Sciatic nerve (tissue), 2 donors: ENCODE measurements around the gene MAML2. TPM values are rescaled to one million over a fixed set of nuclear protein-coding genes. Genes with fewer than 3 reads are reported as not detected.
A peak's percentile ranks its signal among the peaks of the same experiment; 100 is the strongest.

Experiments
- ATAC-seq: fragments of 200-7000 bp; cut with Tn5 transposase; one replicate; pipeline ENCODE4 v1.9.1; 2020; ENCODE audit warnings: mild to moderate bottlenecking, moderate library complexity
- DNase-seq: peaks from one replicate; pipeline ENCODE4 v3.0.0-alpha.2; 2020; ENCODE audit warnings: low spot score
- intact Hi-C: fragments of 100-400 bp; cut with DNase I; formaldehyde crosslinking; loops from one replicate; pipeline ENCODE4 v1.14.2; 2022
- total RNA-seq: library from RNA; stranded (reverse); fragmentation: NEBNext Ultra II Directional; extraction: Animal tissue kit (Norgen Biotek cat#: 25700); gene quantifications from one replicate; pipeline ENCODE4 v1.2.1, GENCODE V29; 2021
- donor health status: DM: no; HTN: no; CAD: no.
- donor health status: DM: no; HTN: no; CAD: no.

Gene MAML2
- total RNA-seq, 1 donor from 2014 or later: 30.4 TPM

DNA sequence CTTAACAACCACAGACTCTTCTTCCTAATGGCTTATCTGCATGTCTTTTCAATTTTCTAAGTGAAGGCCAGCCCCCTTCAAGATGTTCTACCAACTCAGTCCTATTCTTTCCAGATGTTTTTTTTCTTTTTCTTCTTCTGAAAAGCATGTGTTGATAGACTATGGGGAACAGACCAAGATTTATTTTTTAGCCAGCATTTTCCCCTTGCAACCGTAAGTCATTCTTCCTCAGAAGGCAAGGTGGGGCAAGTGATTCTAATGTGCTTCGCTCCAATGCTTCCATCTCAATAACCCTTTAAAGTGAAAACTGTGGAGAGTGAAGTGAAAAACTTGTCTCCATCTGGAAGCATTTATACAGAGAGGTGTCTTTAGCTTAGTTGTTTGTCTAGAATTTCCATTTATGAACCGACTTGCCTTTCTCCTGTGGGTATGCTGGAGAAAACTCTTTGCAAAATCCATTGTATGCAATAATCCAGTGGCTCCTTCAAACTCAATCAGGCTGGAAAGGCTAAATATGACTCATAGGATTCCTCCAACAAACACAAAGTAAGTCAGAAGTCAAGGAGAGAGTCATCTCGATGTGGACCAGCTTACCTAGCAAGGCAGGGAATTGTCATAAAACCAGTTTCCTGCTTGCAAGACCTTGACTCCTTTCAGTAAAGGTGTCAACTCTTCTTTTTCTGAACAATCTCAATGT is 83.7 kb downstream of the MAML2 start:
- ATAC-seq (peak; percentile 23), DNase-seq (no peak)
- intact Hi-C loops: no loop called here

DNA sequence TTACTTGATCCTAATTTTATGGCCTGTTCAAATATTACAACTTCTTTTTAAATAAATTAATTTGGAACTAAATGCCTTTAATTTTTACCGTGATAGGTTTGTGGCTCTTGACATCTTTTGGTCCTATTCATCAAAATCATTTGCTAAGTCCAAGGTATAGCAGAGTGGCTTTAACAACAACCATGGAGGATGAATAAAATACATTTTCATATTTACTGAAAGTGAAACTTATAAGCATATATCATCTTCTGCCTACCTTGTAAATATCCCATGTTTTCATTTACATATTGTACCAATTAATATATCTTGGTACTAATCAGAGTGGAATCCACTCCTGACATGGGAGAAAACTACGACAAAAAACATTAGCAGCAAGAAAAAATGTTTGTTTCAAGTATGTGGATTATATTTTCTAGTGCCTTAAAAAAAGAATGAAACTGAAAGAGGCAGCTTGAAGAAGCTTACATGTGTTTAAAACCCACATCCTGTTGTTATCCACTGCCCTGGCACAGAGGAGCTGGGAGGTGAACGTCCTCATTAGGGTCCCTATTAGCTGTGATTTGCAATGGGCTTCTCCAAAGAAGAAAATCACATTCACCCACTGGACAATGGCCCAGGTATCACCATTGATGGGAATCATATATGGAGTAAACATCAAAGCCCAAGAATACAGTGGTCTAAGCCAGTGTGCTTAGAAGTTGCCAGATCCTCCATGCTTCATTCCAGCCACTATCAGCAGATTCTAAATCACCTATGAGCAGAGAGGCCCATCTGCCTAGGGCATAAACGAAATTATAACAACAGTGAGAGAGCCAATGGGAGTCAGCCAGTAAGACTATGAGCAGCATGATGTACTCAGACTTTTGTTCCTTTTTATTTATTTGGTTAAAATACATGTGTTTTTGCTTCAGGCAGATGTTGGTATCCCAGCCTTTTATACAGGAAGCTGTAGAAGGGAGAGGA is 84.7 kb downstream of the MAML2 start:
- intact Hi-C loops: no loop called here
- DNase-seq (no peak), ATAC-seq (peak; percentile 69)

DNA sequence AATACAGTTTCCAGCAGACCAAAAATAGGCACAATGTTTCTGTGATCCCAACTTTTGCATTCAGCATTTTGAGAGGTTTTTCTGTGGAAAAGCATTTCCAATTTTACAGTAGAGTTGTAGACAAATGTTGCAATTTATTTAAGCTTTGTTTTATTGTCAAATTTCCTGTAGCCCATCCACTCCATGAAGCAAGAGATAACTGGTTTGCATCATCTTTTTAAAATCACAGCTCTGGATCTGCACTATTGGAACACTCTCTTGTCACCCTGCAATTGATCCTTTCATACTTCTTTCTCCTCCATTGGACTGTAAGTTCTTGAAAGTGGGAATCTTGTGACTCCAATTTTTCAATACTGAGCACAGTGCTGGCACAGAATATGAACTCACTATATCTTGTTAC is 86.0 kb downstream of the MAML2 start:
- DNase-seq (no peak), ATAC-seq (no peak)
- intact Hi-C loops: no loop called here

DNA sequence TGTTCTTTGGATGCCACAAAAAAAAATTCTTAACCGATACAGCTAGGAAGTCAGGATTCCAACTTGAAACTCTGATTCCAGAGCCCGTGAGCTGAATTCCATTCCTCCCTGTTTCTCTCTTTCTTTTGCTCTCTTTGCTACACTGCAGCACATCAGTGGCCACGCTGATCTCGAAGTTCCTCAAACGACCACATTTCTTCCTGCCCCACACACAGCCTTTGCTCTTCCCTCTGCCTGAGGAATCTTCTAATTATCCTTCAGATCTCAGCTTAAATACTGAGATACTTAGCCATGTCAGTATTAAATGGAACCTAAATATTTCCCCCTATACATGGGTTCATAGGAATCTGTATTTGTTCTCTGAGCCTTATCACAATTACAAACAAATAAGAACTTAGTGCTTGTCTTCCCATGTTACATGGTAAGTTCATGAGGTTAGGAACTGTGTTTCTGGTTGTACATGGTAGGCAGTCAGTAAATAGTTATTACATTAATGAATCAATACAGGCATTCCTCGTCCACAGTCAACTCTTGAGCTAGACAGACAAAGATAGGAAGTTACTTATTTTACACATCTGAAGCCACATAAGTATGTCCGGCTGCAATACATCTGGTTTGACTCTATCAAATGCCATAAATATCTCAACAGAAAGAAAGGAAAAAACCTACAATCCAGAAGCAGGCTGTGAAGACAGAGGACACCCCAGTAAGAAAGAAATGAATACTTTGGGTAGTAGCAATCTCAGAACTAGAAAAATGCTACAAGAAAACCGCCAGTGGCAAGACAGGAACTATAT is 86.6 kb downstream of the MAML2 start:
- ATAC-seq (no peak), DNase-seq (no peak)
- intact Hi-C loops: no loop called here

DNA sequence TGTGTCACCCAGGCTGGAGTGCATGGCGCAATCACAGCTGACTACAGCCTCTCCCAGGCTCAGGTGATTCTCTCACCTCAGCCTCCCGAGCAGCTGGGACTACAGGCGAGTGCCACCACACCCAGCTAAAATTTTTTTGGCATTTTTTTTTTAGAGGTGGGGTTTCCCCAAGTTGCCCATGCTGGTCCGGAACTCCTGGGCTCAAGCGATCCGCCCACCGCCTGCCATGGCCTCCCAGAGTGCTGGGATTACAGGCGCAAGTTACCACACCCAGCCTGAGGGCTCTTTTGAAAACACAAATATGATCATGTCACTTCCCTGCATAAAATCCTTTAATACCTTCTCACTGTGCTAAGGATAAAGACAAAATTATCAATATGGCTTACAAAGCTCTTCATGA is 88.1 kb downstream of the MAML2 start:
- ATAC-seq (no peak), DNase-seq (no peak)
- intact Hi-C loops: no loop called here

DNA sequence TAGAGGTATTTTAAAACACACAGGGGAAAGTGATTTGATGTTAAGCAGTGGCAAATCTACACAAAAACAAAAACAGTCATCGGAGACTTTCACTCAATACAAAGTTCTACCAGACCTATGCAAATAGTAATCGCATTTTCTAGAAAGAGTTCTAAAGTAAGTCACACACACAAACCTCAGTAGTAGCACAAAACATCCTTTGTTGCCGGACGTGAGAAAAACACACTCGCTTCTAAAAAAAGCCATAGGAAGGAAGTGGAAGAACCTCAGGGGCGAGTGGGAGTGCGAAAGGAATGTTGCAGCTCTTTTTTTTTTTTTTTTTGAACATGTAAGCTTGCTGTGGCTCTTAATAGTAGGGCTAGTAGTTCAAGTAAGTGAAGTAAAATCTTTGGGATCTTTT is 88.9 kb downstream of the MAML2 start:
- DNase-seq (no peak), ATAC-seq (peak; percentile 29)
- intact Hi-C loops: no loop called here

DNA sequence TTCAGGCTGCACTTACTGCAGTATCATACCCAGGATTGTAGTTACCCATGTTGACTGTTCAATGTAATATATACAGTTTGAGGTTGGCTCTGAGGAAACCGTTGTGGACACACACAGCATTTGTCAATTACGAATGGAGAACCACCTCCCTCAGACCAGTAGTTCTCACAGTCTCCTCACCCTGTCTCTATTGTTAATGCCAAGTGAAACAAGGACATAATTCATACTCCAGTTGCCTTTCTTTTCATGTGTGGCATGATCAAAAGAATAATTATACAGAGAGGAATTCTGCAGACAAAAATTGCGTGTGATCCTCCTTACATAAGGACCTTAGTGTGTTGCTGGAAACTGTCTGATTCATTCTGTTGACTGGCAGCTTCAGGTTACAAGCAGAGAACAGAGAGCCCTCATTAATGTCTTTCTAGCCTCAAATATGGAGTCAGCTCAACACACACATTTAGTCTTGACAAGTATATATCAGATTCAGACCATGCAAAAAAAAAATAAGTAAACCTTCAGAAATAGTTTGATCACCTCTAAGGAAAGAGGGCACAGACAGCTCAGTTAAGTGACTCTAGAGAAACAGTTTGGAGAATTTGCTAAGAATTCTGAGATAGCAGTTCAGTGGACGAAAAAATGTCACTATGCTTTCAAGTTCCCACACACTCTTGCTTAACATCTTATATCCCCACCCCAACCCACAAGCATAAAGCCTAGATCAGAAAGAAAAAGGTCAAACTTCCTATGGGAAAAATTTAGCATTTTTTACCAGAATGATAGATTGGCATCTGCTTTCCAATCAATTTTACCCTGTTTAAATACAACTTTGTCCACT is 96.1 kb downstream of the MAML2 start:
- ATAC-seq (no peak), DNase-seq (no peak)
- intact Hi-C loops: no loop called here

DNA sequence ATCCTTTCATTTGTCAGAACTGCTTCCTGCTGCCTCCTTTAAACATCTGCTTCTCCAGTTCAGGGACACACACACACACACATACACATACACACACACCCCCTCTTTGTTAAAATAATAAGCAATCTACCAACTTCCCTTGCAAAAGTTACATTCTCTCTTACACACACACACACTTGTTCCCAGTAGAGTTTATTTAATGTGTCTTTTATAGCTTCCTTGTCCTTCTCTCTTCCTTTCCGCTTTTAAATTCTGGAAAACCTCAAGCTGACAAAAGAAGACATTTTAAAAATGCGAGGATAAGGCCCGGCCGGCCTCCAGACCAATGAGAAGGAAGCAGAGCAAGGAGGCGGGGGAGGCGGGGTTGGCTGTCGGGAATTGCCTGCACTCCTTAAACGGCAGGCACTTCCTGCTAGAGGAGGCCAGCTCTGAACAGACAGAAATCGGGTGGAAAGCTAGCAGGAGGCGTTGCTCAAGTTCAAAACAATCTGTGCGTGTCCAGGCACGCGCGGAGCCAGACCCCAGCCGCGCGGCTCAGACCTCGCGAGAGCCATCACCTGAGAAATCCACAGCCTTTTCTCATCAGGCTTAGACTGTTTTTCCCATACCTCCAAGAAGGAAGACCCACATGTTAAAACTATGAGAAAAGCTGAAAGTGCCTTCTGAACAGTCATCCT is 99.9 kb downstream of the MAML2 start:
- peak; percentile 99 for ATAC-seq
- peak; percentile 95 for DNase-seq
- intact Hi-C loops: no loop called here

DNA sequence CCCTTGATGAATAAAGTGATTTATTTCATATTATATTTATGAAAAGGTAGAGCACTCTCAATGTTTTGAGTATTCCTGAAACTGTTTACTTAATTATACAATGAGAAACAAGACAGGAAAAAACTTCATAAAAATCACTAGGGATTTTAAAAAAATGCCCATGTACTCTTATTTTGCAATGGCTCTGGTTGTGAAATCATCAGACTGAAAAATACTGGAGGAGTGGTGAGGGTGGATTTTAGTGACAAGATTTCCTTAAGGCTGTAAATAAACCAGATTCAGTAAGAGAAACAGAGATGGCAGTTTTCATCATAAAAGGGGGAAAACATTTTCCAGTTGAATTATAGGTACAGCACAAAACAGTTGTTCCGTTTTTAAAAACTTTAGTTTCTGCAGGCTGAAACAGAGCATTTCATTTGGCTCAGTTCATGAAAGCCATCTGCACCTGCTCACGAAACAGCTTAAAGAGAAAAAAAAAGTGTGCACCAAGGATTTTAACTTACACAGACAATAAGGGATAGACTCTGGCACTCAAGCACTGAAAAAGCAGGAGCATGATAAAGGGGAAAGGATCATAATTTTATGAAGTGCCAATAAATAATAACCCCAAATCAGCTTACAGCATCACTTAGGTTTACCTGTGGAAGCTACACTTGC is 100.7 kb downstream of the MAML2 start:
- ATAC-seq (peak; percentile 37), DNase-seq (no peak)
- intact Hi-C loops: no loop called here

DNA sequence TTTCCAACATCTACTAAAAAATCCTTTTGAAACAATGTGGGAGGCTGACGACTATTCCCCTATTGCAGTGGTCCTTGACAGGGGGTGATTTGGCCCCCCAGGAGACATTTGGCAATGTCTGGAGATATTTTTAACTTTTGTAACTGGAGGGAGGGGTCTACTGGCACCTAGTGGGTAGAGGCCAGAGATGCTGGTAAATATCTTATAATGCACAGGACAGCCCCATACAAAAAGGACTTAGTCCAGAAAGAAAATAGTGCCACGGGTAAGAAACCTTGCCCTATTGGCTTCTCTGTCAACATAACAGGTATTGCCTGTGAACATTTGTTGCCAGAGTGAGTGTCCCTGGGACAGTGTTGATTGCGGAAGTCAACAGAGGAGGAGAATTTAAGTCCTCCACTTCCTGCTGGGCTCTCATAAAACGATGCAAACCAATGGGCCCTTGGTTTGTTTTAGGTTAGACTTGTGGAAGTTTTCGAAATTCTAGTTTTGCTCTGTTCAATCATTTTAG is 101.6 kb downstream of the MAML2 start:
- ATAC-seq (no peak), DNase-seq (no peak)
- intact Hi-C loops: no loop called here

DNA sequence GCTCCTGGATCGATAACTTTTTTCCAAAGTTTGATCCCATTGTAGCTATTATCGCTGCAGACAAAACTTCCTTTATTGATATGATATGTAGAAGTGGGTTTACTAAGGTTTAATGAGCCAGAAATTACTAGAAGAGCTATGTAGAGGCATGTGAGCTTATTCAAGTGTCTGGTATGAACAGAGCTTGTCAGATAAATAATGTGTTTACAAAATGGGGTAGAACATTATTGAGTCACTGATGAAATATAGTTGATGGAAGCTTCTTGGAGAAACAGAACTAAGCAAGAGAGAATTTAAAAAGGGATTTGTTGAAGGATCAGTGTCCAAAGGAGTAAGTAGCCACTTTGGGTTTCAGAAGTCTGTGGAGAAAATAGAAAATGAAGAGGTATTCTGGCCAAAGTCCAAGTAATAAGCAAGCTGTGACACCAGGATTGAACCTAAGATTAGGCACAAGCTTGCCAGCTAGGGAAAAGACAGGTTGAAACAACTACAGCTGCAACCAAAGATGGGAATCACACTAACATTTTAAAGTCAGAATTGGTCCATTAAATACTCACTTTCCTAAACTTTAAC is 104.3 kb downstream of the MAML2 start:
- intact Hi-C loops: no loop called here
- no peak for ATAC-seq
- DNase-seq: no peak

DNA sequence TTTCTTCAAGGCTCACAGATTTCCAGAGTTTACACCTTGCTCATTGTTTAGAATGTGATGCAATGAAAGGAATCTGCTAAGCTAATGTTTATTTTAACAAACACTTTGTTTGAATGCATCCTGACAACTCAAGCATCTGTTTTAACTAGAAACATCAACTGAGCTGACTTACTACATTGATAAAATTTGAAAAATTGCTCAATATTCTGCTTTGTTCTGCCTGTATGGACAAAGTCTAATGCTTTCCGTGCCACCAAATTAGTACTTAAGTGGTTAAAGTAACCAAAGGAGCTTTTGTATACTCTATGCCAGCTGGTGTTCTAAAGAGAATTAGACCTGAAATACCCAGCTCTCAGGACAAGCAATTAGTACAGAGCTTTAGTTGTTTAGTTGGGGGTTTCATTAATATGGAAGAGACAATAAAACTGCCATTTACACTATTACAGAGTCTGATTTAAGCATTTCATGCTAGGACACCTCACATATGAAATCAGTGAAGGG is 105.2 kb downstream of the MAML2 start:
- intact Hi-C loops: no loop called here
- ATAC-seq: no peak
- no peak for DNase-seq

DNA sequence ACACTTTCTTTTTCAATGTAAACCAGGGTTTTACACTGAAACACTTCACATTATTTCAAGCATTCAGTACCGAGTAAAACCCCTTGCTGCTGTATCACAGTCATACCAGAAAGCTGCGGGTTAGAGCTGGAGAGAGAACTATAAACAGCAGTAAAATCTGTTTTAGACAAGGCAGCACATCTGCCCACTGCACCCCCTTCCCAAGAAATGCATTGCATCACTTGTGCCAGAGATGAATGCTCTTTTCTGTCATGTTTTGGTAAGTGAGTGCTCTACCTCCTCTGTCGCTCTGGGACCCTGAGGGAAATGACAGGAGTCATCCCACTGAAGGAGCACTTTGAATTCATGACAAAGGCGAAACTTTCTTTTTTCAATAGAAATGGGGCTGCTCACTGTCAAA is 107.2 kb downstream of the MAML2 start:
- ATAC-seq (peak; percentile 50), DNase-seq (no peak)
- intact Hi-C loops: no loop called here

DNA sequence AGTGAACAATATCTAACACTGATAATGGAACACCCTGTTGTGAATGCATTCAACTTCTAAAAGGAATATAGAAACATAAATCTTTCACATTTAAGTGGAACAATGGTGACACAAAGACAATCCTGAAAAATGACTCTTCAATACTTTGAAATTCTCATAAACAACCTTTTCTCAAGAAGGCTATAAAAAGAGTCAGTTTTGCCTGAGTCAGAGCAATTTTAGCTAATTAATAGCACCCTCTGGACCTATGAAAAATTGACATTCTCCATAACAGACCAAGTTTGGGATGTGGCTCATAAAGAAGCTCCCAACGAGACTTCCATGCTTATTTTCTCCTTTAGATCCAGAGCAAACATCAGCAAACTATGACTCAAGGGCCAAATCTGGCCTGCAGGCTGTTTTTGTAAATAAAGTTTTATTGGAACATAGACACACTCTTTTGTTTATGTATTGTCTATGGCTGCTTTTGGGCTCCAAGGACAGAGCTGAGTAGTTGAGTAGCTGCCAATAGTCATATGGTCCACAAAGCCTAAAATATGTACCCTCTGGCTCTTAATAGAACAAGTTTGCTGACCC is 108.0 kb downstream of the MAML2 start:
- DNase-seq (no peak), ATAC-seq (no peak)
- intact Hi-C loops: no loop called here

DNA sequence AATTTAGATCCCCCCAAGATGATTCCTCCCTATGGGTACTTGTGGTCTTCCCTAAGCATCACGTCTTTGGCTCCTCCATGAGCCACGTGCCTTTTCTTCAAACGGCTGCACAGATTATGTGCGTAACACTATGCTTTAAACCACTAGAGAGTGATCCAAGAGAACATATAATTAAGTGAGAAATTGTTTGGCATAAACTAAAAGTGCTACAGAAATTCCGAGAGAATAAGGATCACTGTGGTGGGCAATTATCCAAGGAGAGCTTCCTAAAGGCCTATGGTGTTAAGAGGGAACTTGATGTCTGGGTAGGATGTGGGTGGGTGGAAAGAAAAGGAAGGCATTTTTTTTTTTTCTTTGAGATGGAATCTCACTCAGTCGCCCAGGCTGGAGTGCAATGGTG is 110.9 kb downstream of the MAML2 start:
- ATAC-seq: no peak
- DNase-seq: no peak
- intact Hi-C loops: no loop called here

DNA sequence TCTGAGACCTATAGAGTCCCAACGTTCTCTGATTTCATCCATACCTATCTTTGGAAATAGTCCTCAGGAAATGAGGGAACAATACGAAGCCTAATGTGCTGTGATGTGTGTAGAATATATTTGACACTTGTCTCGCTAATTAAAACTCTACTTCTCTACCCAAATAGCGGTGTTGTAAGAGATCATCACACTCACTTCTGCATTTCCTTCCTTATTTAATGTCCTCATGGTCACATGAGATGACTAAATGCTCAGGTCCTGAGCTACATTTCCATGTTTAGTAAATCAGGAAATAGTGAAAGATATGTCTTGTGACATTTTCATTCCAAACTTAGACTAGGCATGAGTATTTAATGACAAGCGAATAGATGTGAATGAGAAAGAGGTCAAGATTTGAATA is 112.3 kb downstream of the MAML2 start:
- intact Hi-C loops: no loop called here
- no peak for DNase-seq
- ATAC-seq: peak; percentile 32
